PC-3 (cell line): ENCODE data around the gene NTRK2. TPM values are rescaled to one million over a fixed set of nuclear protein-coding genes. Genes with fewer than 3 reads are reported as not detected.

Experiments
- ATAC-seq: fragments of 200-7000 bp; cut with Tn5 transposase; 2 replicates; pipeline ENCODE4 v1.9.1; 2020; ENCODE audit warnings: mild to moderate bottlenecking, moderate library complexity
- BruUV-seq: library from RNA; stranded (reverse); fragments of 400-500 nt; replicated peaks from 2 replicates; lab custom pipeline; 2021; lab: Mats Ljungman, UMichigan
- CTCF ChIA-PET: fragments of 300-600 bp; sonication (Branson Sonifier 250); formaldehyde crosslinking; loops from one replicate; lab custom pipeline; 2022; ENCODE audit warnings: antibody characterized with exemption; lab: Charles Lee
- POLR2A ChIA-PET: fragments of 300-600 bp; sonication (Branson Sonifier 250); formaldehyde crosslinking; loops from one replicate; lab custom pipeline; 2022; ENCODE audit warnings: antibody characterized with exemption; ENCODE audit not compliant: unreplicated experiment; lab: Charles Lee
- DNase-seq: peaks from one replicate; pipeline ENCODE4 v3.0.0-alpha.2; 2015
- H2AFZ ChIP-seq: fragments of 300-600 bp; sonication (generic); 2 replicates; pipeline ENCODE4 v1.6.0; 2016; ENCODE audit warnings: antibody characterized with exemption, low read length
- H3F3A ChIP-seq: fragments of 300-600 bp; sonication (generic); one replicate; pipeline ENCODE4 v1.6.0; 2017; ENCODE audit warnings: antibody characterized with exemption, low read length, control low read depth, mild to moderate bottlenecking; ENCODE audit not compliant: unreplicated experiment
- H3K27ac ChIP-seq: fragments of 300-600 bp; sonication (generic); 2 replicates; pipeline ENCODE4 v1.5.1; 2016; ENCODE audit warnings: mild to moderate bottlenecking, low read length
- H3K27me3 ChIP-seq: fragments of 300-600 bp; sonication (generic); 2 replicates; pipeline ENCODE4 v1.6.1; 2016; ENCODE audit warnings: low read length, mixed read lengths
- H3K36me3 ChIP-seq: fragments of 300-600 bp; sonication (generic); 2 replicates; pipeline ENCODE4 v1.6.1; 2016; ENCODE audit warnings: low read depth, mixed run types, low read length, mixed read lengths
- H3K4me1 ChIP-seq: fragments of 300-600 bp; sonication (generic); 2 replicates; pipeline ENCODE4 v1.5.1; 2016; ENCODE audit warnings: low read length; ENCODE audit not compliant: insufficient read depth
- H3K4me2 ChIP-seq: fragments of 300-600 bp; sonication (generic); 2 replicates; pipeline ENCODE4 v1.6.0; 2016; ENCODE audit warnings: low read length
- H3K4me3 ChIP-seq: fragments of 300-600 bp; sonication (generic); 2 replicates; pipeline ENCODE4 v1.5.1; 2016; ENCODE audit warnings: mild to moderate bottlenecking, low read length, mixed read lengths
- H3K79me2 ChIP-seq: fragments of 300-600 bp; sonication (generic); 2 replicates; pipeline ENCODE4 v1.6.1; 2017; ENCODE audit warnings: low read length, mixed read lengths
- H3K9ac ChIP-seq: fragments of 300-600 bp; sonication (generic); 2 replicates; pipeline ENCODE4 v1.6.0; 2016; ENCODE audit warnings: mild to moderate bottlenecking, low read length
- H3K9me2 ChIP-seq: fragments of 300-600 bp; sonication (generic); replicated peaks from 2 replicates; pipeline ENCODE4 v1.6.1; 2016; ENCODE audit warnings: mixed run types, low read length, mixed read lengths
- H3K9me3 ChIP-seq: fragments of 300-600 bp; sonication (generic); 2 replicates; pipeline ENCODE4 v1.6.1; 2016; ENCODE audit warnings: low read length, mixed read lengths
- H4K20me1 ChIP-seq: fragments of 300-600 bp; sonication (generic); 2 replicates; pipeline ENCODE4 v1.6.1; 2016; ENCODE audit warnings: low read length, mixed read lengths
- CTCF ChIP-seq: fragments of 300-600 bp; sonication (generic); conservative IDR thresholded peaks from 2 replicates; pipeline ENCODE4 v1.5.1; 2017; ENCODE audit warnings: antibody characterized with exemption, low read depth, mild to moderate bottlenecking, low read length
- EZH2 ChIP-seq: fragments of 300-600 bp; sonication (generic); IDR thresholded peaks from one replicate; pipeline ENCODE4 v1.6.1; 2017; ENCODE audit warnings: antibody characterized with exemption, mild to moderate bottlenecking, low read length; ENCODE audit not compliant: unreplicated experiment
- EZH2phosphoT487 ChIP-seq: fragments of 300-600 bp; sonication (generic); IDR thresholded peaks from 2 replicates; pipeline ENCODE4 v1.6.1; 2018; ENCODE audit warnings: mild to moderate bottlenecking, antibody characterized with exemption, low read length, borderline replicate concordance
- intact Hi-C: fragments of 100-400 bp; cut with micrococcal nuclease; formaldehyde crosslinking; loops from 2 replicates; pipeline ENCODE4 v1.9.0; 2023
- total RNA-seq: library from RNA; depleted of rRNA; stranded (reverse); fragments of >200 nt; gene quantifications from 2 replicates; pipeline ENCODE4 v1.2.3, GENCODE V29; 2014

The NTRK2 gene
- total RNA-seq, 1 experiment from 2014 or later = not detected

GRCh38 chr9:84731696-84732095, 62.2 kb downstream of the NTRK2 start:
- Histone ChIP-seq H2AFZ (no peak overlapping the region), H3K4me3 (no peak overlapping the region), H3K4me1 (no peaks in the 10 kb centered on the region), H3F3A (no peaks in the 10 kb centered on the region), H4K20me1 (no peaks in the 10 kb centered on the region), H3K27me3 (no peaks in the 10 kb centered on the region), H3K9me2 (no peaks in the 10 kb centered on the region), H3K79me2 (no peaks in the 10 kb centered on the region), H3K9ac (no peak overlapping the region), H3K9me3 (no peaks in the 10 kb centered on the region), H3K36me3 (no peaks in the 10 kb centered on the region), H3K27ac (no peak overlapping the region), H3K4me2 (no peak overlapping the region)
- no TSS peak for BruUV-seq
- ChIA-PET POLR2A (no interaction called here), CTCF (no interaction called here)
- intact Hi-C loops = no loop called here
- TF ChIP-seq EZH2 = no peak
- TF ChIP-seq EZH2phosphoT487 = no peak
- TF ChIP-seq CTCF = no peak
- DNase-seq (no peak), ATAC-seq (no peak)

- no peak overlapping the region for H3K27ac ChIP-seq
- no peak overlapping the region for H3K4me3 ChIP-seq
- ChIA-PET POLR2A (no interaction called here), CTCF (no interaction called here)
- no peaks in the 10 kb centered on the region for H3K4me1 ChIP-seq
- no TSS peak for BruUV-seq
- H3F3A ChIP-seq = no peaks in the 10 kb centered on the region
- no peaks in the 10 kb centered on the region for H3K9me2 ChIP-seq
- no peaks in the 10 kb centered on the region for H4K20me1 ChIP-seq
- TF ChIP-seq EZH2phosphoT487 (no peak), CTCF (no peak), EZH2 (no peak)
- no peaks in the 10 kb centered on the region for H3K9me3 ChIP-seq
- H3K4me2 ChIP-seq = no peak overlapping the region
- no peaks in the 10 kb centered on the region for H3K79me2 ChIP-seq
- H3K9ac ChIP-seq = no peak overlapping the region
- intact Hi-C loops = no loop called here
- DNase-seq (no peak), ATAC-seq (no peak)
- no peaks in the 10 kb centered on the region for H3K27me3 ChIP-seq
- H3K36me3 ChIP-seq = no peaks in the 10 kb centered on the region
- no peak overlapping the region for H2AFZ ChIP-seq
Observed at GRCh38 chr9:84736081-84736480, 66.6 kb downstream of the NTRK2 start.

GRCh38 chr9:84736536-84736935, 67.0 kb downstream of the NTRK2 start:
- no TSS peak for BruUV-seq
- Histone ChIP-seq H3K9me3 (no peaks in the 10 kb centered on the region), H2AFZ (no peak overlapping the region), H3K27me3 (no peaks in the 10 kb centered on the region), H3K27ac (no peak overlapping the region), H3K36me3 (no peaks in the 10 kb centered on the region), H3K4me2 (no peak overlapping the region), H3K9ac (no peak overlapping the region), H3K4me3 (no peak overlapping the region), H3F3A (no peaks in the 10 kb centered on the region), H3K9me2 (no peaks in the 10 kb centered on the region), H4K20me1 (no peaks in the 10 kb centered on the region), H3K79me2 (no peaks in the 10 kb centered on the region), H3K4me1 (no peaks in the 10 kb centered on the region)
- POLR2A ChIA-PET = no interaction called here
- intact Hi-C loops = no loop called here
- CTCF ChIA-PET = no interaction called here
- ATAC-seq = no peak
- no peak for TF ChIP-seq EZH2phosphoT487
- no peak for TF ChIP-seq EZH2
- TF ChIP-seq CTCF = no peak
- DNase-seq = no peak
